Left cardiac atrium (tissue), 4 donors: ENCODE measurements around the gene FAM72B. TPM values are rescaled to one million over a fixed set of nuclear protein-coding genes. Genes with fewer than 3 reads are reported as not detected.
"Not testable (repeated sequence)": the region's sequence is repeated elsewhere in the genome, so short reads cannot be mapped to it uniquely, and the experiment has no call there.

ENCODE experiments used
- ATAC-seq, 2 donors: fragments of 200-7000 bp; cut with Tn5 transposase; one replicate each; pipeline ENCODE4 v1.9.1; 2020; ENCODE audit warnings: mild to moderate bottlenecking in 2 of 2, moderate library complexity in 2 of 2
- DNase-seq: peaks from one replicate; pipeline ENCODE4 v3.0.0-alpha.2; 2020
- intact Hi-C, 2 donors: fragments of 100-400 bp; cut with DNase I; formaldehyde crosslinking; loops; one replicate each; pipeline versions ENCODE4 v1.14.1 to v1.15.1; 2022 to 2023
- total RNA-seq, 2 donors: library from RNA; stranded (reverse); fragmentation: NEBNext Ultra II Directional; extraction: Animal tissue kit (Norgen Biotek cat#: 25700); gene quantifications; one replicate each; pipeline ENCODE4 v1.2.1, GENCODE V29; 2021
- donor health status: DM: no; HTN: yes; CAD: no.
- donor health status: DM: no; HTN: yes; CAD: no; lungs with severe emphysema.
- donor health status: DM: yes; HTN: yes; CAD: no.
- donor health status: Dilated cardiomyopathy.

FAM72B gene
- total RNA-seq, 2 donors from 2014 or later: 0.68 to 0.94 TPM

- ATAC-seq, intact Hi-C loops, DNase-seq: not testable (repeated sequence)
Observed at GRCh38 chr1:121160118-121160517, 24.0 kb downstream of the FAM72B start.

DNA sequence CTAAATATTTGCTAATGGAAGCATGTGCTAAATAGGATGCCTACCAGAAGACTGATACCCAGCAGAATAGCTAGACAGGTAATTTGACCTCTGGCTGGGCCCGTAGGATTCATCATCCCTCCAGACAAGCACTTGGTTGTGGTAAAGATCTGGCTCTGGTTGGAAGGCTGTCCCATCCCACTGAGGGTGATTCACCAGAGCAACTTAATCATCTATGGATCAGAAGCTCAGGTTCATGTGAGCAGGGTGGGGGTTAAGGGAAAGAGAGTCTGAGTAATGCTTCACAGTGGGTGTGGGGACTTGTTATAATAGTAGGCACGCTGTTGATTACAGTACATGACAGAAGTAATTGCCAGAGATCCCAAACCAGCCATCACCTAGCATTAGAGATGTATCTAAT, 26.5 kb downstream of the FAM72B start:
- DNase-seq, intact Hi-C loops: not testable (repeated sequence)
- ATAC-seq: peak in 1 of 2 donors; percentile 83

GRCh38 chr1:121156958-121157603, 27.1 kb downstream of the FAM72B start:
- intact Hi-C loops, DNase-seq: not testable (repeated sequence)
- peak; percentile 40 to 47 for ATAC-seq

DNA sequence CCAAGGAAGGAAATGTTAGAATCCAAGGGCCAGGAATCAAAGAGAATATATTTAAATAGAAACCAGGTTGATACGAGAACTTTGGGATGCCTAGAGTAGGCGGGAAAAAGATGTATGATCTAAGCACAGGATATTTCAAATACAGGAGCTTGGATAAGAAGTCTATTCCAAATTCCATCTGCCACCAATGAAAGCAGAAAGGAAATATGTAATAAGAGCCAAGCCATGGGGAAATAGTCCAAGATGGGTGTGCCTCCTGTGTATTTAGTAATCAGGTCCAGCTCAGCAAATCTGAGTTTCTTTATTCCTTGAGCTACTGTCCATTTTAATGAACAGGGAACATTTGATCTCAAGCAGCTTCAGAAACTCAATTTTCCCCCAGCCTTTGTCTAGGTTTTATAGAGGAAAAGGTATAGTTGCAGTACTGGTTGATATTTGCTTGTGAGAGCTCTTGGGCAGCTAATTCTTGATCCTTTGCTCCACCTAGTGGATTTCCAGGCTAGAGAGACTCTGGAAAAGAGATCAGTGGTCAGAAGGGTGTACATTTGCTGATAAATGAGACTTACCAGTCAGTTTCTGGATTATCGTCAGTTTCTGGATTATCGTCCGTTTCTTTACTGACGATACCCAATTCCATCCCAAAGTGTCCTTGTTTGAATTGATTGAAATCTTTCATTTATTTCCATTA, 28.3 kb downstream of the FAM72B start:
- ATAC-seq: peak; percentile 31 to 36
- DNase-seq, intact Hi-C loops: not testable (repeated sequence)

- DNase-seq, intact Hi-C loops: not testable (repeated sequence)
- peak; percentile 34 to 80 for ATAC-seq
Observed at GRCh38 chr1:121154811-121155210, 29.3 kb downstream of the FAM72B start.

DNA sequence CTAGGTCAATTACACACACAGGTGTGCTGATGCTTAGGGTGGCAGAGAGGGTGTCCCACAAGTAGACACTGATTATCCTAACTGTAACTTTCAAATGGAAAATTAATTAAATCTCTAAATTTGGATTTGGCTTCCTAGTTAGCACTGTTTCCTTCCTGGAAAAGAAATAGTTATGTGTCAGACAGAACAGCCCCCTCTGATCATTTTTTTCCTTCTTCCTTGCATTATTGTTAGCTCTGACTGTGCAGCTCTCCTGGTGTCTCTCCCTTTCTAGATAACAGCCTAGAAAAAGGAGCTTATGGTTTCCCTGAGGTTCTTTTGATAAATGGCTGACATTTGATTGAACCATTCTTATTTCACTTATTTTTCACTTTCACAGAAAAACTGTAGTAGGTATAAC, 31.4 kb downstream of the FAM72B start:
- DNase-seq, intact Hi-C loops, ATAC-seq: not testable (repeated sequence)

GRCh38 chr1:121151294-121151693, 32.8 kb downstream of the FAM72B start:
- ATAC-seq: peak in 1 of 2 donors; percentile 78
- DNase-seq, intact Hi-C loops: not testable (repeated sequence)

GRCh38 chr1:121148489-121149190, 35.5 kb downstream of the FAM72B start:
- ATAC-seq: peak; percentile 71 to 79
- DNase-seq, intact Hi-C loops: not testable (repeated sequence)

- ATAC-seq, intact Hi-C loops, DNase-seq: not testable (repeated sequence)
Observed at GRCh38 chr1:121140393-121140792, 43.7 kb downstream of the FAM72B start.

DNA sequence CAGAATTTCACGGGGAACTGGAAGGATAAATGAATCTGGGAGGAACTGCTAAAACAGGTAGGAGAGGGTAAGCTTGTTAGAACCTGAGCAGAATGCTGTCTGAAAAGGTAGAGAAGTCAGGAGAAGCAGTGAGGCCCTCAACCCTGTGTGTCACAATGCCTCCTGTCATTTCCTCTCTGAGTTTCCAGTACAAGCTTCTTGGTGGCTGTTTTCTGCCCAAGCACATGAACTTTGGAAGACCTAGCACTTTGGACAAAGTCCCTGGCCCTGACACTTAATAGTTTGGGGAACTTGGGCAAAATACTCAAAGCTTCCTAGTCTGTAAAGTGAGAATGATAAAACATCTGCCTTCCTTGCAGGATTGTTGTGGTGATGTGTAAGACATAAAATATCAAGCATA, 52.6 kb downstream of the FAM72B start:
- peak in 1 of 2 donors; percentile 53 for ATAC-seq
- DNase-seq, intact Hi-C loops: not testable (repeated sequence)

- DNase-seq, intact Hi-C loops: not testable (repeated sequence)
- ATAC-seq: peak; percentile 42 to 61
Observed at GRCh38 chr1:121118480-121118824, 65.7 kb downstream of the FAM72B start.

Other genes starting within 250 kb of the FAM72B start
- gene SRGAP2C, start 635 bp upstream of the FAM72B start, total RNA-seq: 10 to 100 TPM; 16.9 to 21.8 TPM